Embryonic facial prominence (tissue), 1 donor: ENCODE results near the gene TM2D3.
A peak's percentile ranks its signal among the peaks of the same experiment; 100 is the strongest.

ENCODE experiments used
- DNase-seq: peaks from one replicate; pipeline ENCODE4 v3.0.0-alpha.2; 2016; ENCODE audit errors: extremely low spot score

The TM2D3 gene

GRCh38 chr15:101652098-101652785 is at the start of gene TM2D3:
Gene TM2D3 (minus strand): TSS chr15:101652381. CDS start chr15:101652361, 20 bp downstream.
- peak; percentile 85 for DNase-seq

DNA sequence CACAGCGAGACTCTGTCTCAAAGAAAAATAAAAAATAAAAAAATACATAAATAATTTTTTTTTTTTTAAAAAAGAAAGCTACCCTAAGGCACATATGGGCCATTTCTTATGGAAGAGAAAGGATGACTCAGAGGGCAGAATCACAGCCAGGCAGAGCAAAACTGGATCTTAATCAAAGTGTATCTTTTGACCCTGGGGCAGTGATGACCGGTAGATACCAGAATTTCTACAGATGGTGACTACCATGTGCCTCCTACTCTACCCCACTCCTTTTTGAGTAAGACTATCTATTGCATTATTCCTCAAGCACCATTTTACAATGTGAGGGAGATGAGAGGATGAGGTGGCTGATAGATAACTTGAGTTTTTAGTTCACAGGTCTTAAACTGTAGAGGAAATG is 46.1 kb upstream of the TM2D3 start:
- no peak for DNase-seq

DNA sequence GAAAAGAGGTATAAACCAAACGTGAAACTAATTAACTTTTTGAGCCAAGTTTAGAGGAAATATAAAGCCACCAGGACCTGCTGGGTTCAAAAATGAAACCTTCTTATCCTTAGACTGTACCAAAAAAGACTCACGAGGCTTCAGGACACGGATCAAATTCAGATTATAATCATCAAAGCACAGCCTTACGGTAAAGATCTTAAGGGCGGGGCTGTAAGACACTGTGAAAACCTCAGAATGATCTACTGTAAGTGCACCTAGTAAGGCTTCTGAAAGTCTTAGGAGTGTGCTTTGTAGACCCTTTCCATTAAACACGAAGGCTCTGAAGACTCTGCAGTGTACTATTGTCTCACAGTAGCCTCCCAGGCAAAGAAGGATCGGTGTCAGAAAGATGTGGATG is 45.3 kb upstream of the TM2D3 start:
- no peak for DNase-seq

- DNase-seq, result no peak
Observed at GRCh38 chr15:101696829-101697228, 44.6 kb upstream of the TM2D3 start.

DNA sequence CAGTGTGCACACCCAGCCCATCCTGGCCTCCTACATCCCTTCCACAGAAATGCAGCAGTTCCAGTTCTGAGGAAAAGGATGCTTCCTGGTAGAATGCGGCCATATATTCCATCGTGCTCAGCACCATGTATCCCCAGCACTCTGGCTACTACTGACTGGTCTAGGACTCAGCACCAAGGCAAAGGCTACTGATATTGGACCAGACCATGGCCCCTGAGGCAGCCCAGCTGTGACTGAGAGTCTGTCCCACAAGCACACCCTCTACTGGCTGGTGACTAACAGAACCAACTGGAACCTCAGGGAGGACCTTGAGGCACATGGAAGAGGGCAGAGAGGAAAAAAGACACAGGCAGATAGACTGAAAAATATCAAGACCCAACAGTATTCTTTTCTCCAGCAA is 42.1 kb upstream of the TM2D3 start:
- no peak for DNase-seq

GRCh38 chr15:101692801-101693598 is 40.8 kb upstream of the TM2D3 start:
- DNase-seq, result no peak

DNA sequence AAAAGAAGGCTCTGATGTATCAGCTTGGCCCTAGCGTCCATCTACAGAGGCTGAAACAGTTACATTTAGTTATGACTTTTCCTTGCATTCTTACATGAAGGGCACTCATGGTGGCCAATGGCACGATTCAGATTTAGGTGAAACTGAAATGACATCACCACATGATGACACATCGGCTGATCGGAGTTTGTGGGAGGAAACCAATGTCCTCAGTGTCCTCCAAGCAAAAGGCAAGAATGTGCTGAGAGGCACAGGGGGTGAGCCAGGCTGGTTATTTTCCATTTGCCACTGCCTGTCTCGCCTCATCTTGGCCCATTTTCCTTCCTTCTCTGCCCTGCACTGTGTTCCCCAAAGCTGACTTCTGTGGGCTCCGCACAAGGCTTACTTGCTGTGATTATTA is 37.7 kb upstream of the TM2D3 start:
- DNase-seq, result no peak

DNA sequence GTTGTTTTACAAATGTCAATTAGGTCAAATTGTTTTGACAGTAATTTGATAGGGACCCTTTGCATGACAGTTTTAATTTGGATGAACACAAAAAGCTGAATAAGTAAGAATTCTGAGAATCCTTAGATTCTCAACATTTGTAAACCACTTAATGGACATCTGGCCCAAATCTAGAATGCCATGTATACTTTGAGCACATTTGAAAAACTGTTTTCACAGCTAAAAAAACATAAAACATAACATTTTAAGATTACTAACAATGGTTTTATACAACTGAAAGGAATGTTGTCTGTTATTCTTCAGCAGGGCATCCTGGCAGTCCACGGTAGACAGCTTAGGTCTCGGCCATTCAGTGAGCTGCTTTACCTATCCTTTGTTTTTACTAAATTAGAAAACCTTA is 34.5 kb upstream of the TM2D3 start:
- DNase-seq, result no peak

DNA sequence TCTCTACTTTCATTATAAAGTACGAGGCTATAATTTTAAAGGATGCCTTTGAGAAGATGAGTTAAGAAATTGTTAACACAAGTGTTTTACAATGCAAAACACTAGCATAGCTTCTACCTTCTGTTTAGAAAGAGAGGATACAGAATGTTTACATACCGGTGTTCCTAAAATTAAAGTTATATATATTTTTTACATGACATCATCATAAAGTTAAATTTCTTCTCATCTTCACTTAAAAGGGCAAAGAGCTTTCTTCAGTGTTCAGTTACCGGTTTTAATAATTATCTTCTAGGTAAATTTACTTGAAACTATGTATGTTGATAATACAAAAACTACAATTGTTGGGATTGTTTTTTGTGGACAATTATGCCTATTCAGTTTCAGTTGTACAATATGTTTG is 32.7 kb upstream of the TM2D3 start:
- DNase-seq, result no peak

DNA sequence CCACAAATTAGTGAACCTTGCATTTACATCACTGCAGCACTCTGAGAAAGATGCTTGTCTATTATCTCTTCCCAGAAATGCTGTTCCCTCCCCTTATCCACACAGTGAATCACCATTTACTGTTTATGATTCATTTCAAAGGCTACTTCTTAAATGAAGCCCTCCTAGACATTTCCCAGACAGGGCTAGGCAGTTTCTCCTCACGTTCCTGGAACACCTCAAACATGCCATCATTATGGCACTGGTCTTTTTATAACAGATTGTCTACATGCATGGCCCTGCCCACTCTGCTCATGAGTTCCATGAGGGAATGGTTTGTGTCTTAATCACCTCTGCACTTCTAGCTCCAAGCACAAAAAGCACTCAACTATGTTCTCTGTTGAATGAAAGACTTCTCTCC is 32.2 kb upstream of the TM2D3 start:
- DNase-seq, result no peak

- no peak for DNase-seq
Observed at GRCh38 chr15:101679806-101680205, 27.6 kb upstream of the TM2D3 start.

GRCh38 chr15:101676921-101677329 is 24.7 kb upstream of the TM2D3 start:
- no peak for DNase-seq

GRCh38 chr15:101675796-101676582 is 23.8 kb upstream of the TM2D3 start:
- no peak for DNase-seq

DNA sequence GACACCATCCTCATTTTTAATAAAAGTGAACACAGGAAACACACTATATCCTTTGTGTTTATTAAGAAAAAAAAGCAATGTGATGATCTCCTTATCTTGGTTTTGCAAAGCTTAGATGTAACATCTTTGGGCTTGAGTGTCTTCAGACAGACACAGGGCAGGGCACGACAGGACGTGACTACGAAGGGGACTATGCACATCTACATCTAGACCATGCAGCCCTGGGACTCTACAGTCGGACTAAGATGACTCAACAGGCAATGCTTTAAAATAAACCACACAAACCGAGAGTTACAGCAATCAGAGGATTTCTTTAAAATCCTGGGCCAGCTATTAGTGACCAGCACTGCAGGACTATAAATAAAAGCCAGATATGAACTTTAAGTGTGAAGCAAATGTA is 22.8 kb upstream of the TM2D3 start:
- no peak for DNase-seq

DNA sequence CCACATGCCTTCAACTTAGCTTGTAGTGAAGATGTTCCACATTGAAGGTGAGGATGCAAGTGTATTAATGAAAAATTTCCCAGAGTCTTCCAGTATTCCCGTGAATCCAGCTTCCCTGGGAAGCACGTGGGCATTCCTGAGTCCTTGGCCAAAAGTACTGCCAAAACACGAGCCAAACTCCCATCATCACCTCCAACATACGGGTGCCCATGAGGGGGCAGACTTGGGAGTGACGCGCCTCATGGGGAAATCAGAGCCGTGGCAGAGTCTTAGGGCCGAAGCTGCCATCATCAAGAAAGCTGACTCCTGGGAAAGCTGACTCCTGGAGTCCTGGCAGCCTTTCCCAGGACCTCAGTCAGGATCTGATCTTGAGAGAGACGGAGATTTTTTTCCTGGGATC is 20.1 kb upstream of the TM2D3 start:
- DNase-seq, result no peak

DNA sequence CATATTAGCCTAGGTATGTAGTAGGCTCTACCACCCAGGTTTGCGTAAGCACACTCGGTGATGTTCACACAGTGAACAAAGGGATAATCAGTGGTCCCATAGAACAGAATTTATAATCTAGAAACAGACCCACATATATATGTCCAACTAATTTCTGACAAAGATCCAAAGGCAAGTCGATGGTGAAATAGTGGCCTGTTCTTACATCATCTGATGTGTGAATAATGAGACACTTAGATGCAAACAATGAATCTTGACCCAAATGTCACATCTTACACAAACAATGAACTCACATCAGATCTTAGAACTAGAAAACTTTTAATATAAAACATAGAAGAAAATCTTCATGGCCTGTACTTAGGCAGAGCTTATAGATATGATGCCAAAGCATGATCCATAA is 17.6 kb upstream of the TM2D3 start:
- no peak for DNase-seq

DNA sequence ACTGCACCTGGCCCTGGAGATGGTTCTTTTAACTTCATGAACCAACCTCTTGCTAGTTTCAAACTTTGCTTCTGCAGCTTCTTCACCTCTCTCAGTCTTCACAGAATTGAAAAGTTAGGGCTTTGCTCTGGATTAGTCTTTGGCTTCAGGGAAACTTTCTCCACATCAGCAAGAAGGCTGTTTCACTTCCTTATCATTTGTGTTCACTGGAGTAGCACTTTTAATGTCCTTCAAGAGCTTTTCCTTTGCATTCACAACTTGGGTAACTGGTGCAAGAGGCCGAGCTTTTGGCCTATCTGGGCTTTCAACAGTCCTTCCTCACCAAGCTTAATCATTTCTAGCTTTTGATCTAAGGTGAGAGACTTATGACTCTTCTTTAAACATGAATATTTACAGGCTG is 15.7 kb upstream of the TM2D3 start:
- DNase-seq, result no peak

DNA sequence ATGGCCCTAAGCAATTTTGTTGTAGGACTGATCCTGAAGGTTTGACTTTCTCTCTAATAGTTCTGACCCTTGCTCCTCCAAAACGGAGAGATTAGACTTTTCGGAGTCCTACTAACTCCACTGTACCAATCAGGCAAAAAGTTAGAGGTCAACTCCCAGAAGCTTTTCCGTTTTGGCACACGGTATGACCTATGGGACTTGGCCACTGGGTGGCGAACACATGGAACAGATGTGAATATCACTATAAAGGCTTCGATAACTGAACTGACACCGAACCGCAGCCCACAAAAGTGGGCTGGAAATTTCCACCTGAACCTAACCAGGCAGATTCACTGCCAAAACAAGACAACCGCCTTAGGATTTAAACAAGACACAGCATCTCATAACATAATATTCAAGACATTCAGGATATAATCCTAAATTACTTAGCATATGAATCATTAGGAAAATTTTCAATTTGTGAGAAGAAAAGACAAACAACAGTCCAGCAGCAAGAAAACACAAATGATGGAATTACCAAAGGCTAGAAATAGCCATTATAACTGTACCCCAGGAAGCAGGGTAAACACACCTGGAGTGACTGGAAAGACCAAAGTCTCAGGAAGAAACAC is 12.2 kb upstream of the TM2D3 start:
- no peak for DNase-seq

GRCh38 chr15:101662203-101662602 is 10.0 kb upstream of the TM2D3 start:
- no peak for DNase-seq

- DNase-seq, result no peak
Observed at GRCh38 chr15:101660005-101660404, 7.8 kb upstream of the TM2D3 start.

- no peak for DNase-seq
Observed at GRCh38 chr15:101657968-101658784, 6.0 kb upstream of the TM2D3 start.
